ENCODE measurements around the gene AP2S1. TPM values are rescaled to one million over a fixed set of nuclear protein-coding genes. Genes with fewer than 3 reads are reported as not detected.

AP2S1 gene
- total and polyA plus RNA-seq, 2 of the 8 experiments (the other 6 are each of a cell fraction or from before 2014, with no cell fraction given): 195 to 211 TPM

DNA sequence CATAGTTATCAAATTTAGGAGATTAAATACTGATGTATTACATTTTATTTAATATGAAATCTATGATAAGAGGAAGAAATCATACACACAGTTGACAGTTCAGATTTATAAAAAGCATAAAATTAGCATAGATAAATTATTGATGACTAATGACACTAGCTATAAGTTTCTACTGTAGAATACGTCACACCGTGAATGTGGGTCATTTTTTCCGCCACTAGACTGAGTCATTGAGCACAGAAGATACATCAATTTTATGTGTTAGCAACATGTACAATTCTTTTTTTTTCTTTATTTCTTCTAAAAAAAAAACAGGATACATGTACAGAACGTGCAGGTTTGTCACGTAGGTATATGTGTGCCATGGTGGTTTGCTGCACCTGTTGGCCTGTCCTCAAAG lies 22.2 kb downstream of the AP2S1 start:
- Histone ChIP-seq H3K14ac (ENCODE audit: insufficient read length) (no peak overlapping the region), H2BK5ac (ENCODE audit: low read depth, low read length) (no peak overlapping the region), H3K9me3 (ENCODE audit: insufficient read depth in 2 of 2, low read depth in 1 of 2, low read length in 1 of 2) (no peaks in the 10 kb centered on the region), H4K20me1 (replicated peaks in 1 of 2; ENCODE audit: control insufficient read depth in 1 of 2, insufficient read depth in 2 of 2, low read length in 2 of 2) (no peaks in the 10 kb centered on the region), H2BK15ac (ENCODE audit: low read length) (no peak overlapping the region), H3K79me1 (ENCODE audit: low read depth, low read length) (no peaks in the 10 kb centered on the region), H2AK5ac (ENCODE audit: low read depth, low read length) (no peak overlapping the region), H2AFZ (ENCODE audit: low read length) (no peak overlapping the region), H3K23me2 (ENCODE audit: low read depth, low read length) (peaks cover 1% of the 10 kb centered on the region; the same call in 1 of the 2 replicates), H2BK120ac (replicated peaks; ENCODE audit: low read depth, low read length) (no peak overlapping the region), H4K91ac (replicated peaks; ENCODE audit: insufficient read length, low read length) (no peak overlapping the region), H3K4me2 (ENCODE audit: insufficient read depth in 1 of 2, low read depth in 2 of 2, low read length in 2 of 2) (no peak overlapping the region), H4K8ac (ENCODE audit: extremely low read depth, insufficient read depth, low read length) (no peak overlapping the region), H3K27ac (ENCODE audit: low read depth, low read length) (no peak overlapping the region), H3K79me2 (ENCODE audit: control insufficient read depth in 1 of 2, insufficient read depth in 2 of 2, low read length in 2 of 2) (no peaks in the 10 kb centered on the region), H3K4ac (replicated peaks; ENCODE audit: insufficient read length, low read depth, low read length) (no peak overlapping the region), H2BK20ac (ENCODE audit: low read length) (no peak overlapping the region), H3K4me1 (replicated peaks in 1 of 4; ENCODE audit: control insufficient read depth in 3 of 4, insufficient read depth in 4 of 4, low read length in 3 of 4) (0 out of 7 replicates have a peak, but pooled peaks cover 0 to 2% (median 0%) of the 10 kb centered on the region in 4 experiments), H3K27me3 (replicated peaks in 1 of 4; ENCODE audit: control insufficient read depth in 3 of 4, extremely low read depth in 1 of 4, insufficient read depth in 3 of 4, low read length in 3 of 4) (no peaks in the 10 kb centered on the region), H3K23ac (ENCODE audit: insufficient read length) (no peak overlapping the region), H2BK12ac (ENCODE audit: low read depth, low read length) (no peak overlapping the region), H3K18ac (ENCODE audit: extremely low read depth, low read length) (no peak overlapping the region), H4K5ac (ENCODE audit: insufficient read length, low read depth, low read length) (no peak overlapping the region), H3K36me3 (ENCODE audit: control insufficient read depth in 2 of 4, insufficient read depth in 4 of 4, low read length in 3 of 4) (no peaks in the 10 kb centered on the region), H3K4me3 (ENCODE audit: extremely low read depth in 1 of 4, insufficient read depth in 2 of 4, low read depth in 3 of 4, low read length in 4 of 4) (no peak overlapping the region), H3K9ac (replicated peaks in 1 of 4; ENCODE audit: extremely low read depth in 1 of 4, low read depth in 3 of 4, low read length in 3 of 4) (no peak overlapping the region), H3K56ac (replicated peaks; ENCODE audit: insufficient read length, low read depth, low read length) (no peak overlapping the region)
- POLR2A ChIA-PET (ENCODE audit: partially characterized antibody): interaction anchor here (0.7 to 2.8 kb wide), 6 partner anchors 15 to 1599 kb away, joined by 3 to 12 read pairs (median 5); partner anchors contain the start of gene SLC1A5
- FAIRE-seq (no peak), DNase-seq (ENCODE audit: low read depth in 1 of 2, low spot score in 2 of 2) (no peak)
- WGBS, 2 experiments (ENCODE audit: extremely low coverage in 1 of 2, insufficient coverage in 1 of 2, insufficient read length in 1 of 2, insufficient replicate concordance in 2 of 2, low coverage in 1 of 2, low lambda C conversion rate in 2 of 2, missing lambda C conversion rate in 1 of 2): 93% methylated on average over 5 of the region's 5 CpGs; no CpG with 5 or more reads in 1 of the 2 experiments
- CTCF ChIA-PET (ENCODE audit: partially characterized antibody): interaction anchor here (1.0 to 3.5 kb wide), 4 partner anchors 12 to 162 kb away, joined by 4 to 11 read pairs (median 5); no protein-coding TSS in a partner anchor
- TF ChIP-seq SRF (IDR thresholded peaks at IDR 0.05; ENCODE audit: low read depth, low read length) (no peak), TAF1 (IDR thresholded peaks at IDR 0.05; ENCODE audit: low read depth, low read length) (no peak), EP300 (IDR thresholded peaks at IDR 0.05; ENCODE audit: borderline replicate concordance in 1 of 2, low read depth in 2 of 2, low read length in 2 of 2) (no peak), SP1 (IDR thresholded peaks at IDR 0.05; ENCODE audit: low read depth, low read length) (no peak), KDM5A (IDR thresholded peaks at IDR 0.05; ENCODE audit: low read length) (no peak), CREB1 (IDR thresholded peaks at IDR 0.05) (no peak), TBP (IDR thresholded peaks at IDR 0.05; ENCODE audit: low read depth, low read length) (no peak), KDM1A (IDR thresholded peaks at IDR 0.05; ENCODE audit: borderline replicate concordance, low read length) (no peak), KDM4A (IDR thresholded peaks at IDR 0.05; ENCODE audit: low read depth, low read length, severe bottlenecking) (no peak), TEAD4 (IDR thresholded peaks at IDR 0.05; ENCODE audit: low read depth, low read length) (no peak), CTBP2 (IDR thresholded peaks at IDR 0.05; ENCODE audit: borderline replicate concordance, insufficient read depth, insufficient read length, low read length) (no peak), CEBPB (IDR thresholded peaks at IDR 0.05; ENCODE audit: low read depth, low read length) (no peak), BCL11A (IDR thresholded peaks at IDR 0.05; ENCODE audit: low read depth in 2 of 2, low read length in 2 of 2) (no peak), POLR2AphosphoS5 (IDR thresholded peaks at IDR 0.05; ENCODE audit: low read depth, low read length) (no peak), ZNF274 (IDR thresholded peaks at IDR 0.05; ENCODE audit: borderline replicate concordance, extremely low read depth, low read length) (no peak), TCF12 (IDR thresholded peaks at IDR 0.05; ENCODE audit: low read depth, low read length) (no peak)

Data from H1 (cell line).